ENCODE results near the gene SLC29A4. TPM values are rescaled to one million over a fixed set of nuclear protein-coding genes. Genes with fewer than 3 reads are reported as not detected.
"Not testable (repeated sequence)": the region's sequence is repeated elsewhere in the genome, so short reads cannot be mapped to it uniquely, and the experiment has no call there.

SLC29A4 gene
- total RNA-seq, 1 donor from 2014 or later, result 0.98 TPM

- H3K9me3 ChIP-seq, result no peaks in the 10 kb centered on the region
- TF ChIP-seq CTCF (IDR thresholded peaks at IDR 0.05), result no peak
- ATAC-seq (no peak), DNase-seq (no peak)
- intact Hi-C loops (cut with DNase I), result no loop called here
- no peak overlapping the region for H3K27ac ChIP-seq
- H3K4me3 ChIP-seq, result no peak overlapping the region
- no peaks in the 10 kb centered on the region for H3K27me3 ChIP-seq
- no peaks in the 10 kb centered on the region for H3K36me3 ChIP-seq
- H3K4me1 ChIP-seq, result no peaks in the 10 kb centered on the region
Observed at GRCh38 chr7:5291301-5291700, 8.6 kb downstream of the SLC29A4 start.

DNA sequence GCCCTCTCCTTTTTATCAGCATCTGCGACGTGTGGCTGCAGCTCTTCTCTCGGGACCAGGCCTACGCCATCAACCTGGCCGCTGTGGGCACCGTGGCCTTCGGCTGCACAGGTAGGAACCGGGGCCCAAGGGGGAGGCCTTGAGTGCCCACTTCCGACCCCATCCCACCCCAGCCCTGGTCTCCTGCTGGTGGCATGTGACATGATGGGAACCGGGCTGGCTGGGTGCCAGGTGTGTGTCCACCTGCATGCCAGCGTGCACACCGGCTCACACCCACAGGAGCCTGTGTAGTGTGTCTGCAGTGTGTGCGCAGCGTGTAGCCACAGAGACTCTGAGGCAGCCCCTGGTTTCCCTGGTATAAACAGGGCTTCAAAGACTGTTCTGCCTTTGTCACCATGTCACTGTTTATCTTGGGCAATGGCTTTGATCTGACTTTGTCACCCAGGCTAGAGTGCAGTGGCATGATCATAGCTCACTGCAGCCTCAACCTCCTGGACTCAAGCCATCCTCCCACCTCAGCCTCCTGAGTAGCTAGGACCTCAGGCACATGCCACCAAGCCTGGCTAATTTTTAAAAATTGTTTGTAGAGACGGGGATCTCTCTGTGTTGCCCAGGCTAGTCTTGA lies 9.1 kb downstream of the SLC29A4 start:
- DNase-seq, result not testable (repeated sequence)

GRCh38 chr7:5294169-5294987 lies 11.6 kb downstream of the SLC29A4 start:
- Histone ChIP-seq H3K9me3 (no peaks in the 10 kb centered on the region), H3K4me1 (no peaks in the 10 kb centered on the region), H3K36me3 (no peaks in the 10 kb centered on the region), H3K27me3 (no peaks in the 10 kb centered on the region), H3K27ac (no peak overlapping the region), H3K4me3 (no peak overlapping the region)
- DNase-seq, result no peak
- TF ChIP-seq CTCF (IDR thresholded peaks at IDR 0.05), result no peak
- ATAC-seq, result no peak
- intact Hi-C loops (cut with DNase I), result no loop called here

More for the DNA sequence above, 9.1 kb downstream of the SLC29A4 start:
- ATAC-seq; H3K9me3 ChIP-seq; H3K27me3 ChIP-seq; H3K4me1 ChIP-seq; H3K4me3 ChIP-seq; intact Hi-C loops (cut with DNase I); H3K36me3 ChIP-seq; H3K27ac ChIP-seq: not testable (repeated sequence)

DNA sequence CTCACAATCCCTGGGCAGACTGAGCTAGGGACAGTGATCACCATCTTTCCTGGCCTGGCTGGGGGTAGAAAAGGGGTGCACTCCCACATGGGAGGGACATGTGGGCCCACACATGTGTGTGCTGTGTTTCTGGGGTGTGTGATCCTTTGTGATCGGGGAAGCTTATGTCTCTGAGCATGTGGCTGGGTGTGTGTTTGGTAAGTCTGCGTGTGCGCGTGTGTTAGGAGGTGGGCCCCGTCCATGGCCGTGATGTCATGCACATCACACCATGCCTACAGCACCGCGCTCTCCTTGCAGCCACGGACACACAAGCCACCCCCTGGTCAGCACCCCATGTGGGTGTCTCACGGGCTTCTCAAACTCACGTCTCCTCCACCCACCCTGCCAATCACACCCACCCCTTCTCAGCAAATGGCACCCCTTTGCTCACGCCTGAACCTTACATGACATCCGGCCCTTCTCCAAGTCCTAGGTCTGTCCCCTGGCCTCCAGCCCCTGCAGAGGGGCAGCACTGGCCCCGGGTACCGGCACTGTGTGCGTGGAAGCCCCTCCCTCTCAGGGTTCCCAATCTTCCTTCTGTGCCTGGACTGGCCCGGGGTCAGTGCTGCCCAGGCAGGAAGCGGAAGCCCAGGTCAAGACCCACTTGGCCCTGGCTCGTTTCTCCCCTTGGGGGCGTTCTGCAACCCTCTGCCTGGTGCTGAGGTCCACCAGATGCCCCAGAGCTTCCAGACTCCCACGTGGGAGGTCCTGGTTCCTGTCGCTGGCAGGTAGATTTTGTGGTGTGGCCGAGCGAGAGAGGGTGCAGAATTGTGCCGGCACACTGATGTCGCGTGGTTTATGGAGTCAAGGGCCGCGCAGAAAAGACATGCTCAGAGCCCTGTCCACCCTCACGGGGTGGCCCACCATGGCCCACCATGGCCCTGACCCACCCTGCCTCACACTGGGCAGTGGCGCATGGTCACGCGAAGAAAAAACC lies 12.6 kb downstream of the SLC29A4 start:
- Histone ChIP-seq H3K27me3 (no peaks in the 10 kb centered on the region), H3K4me3 (no peak overlapping the region), H3K9me3 (no peaks in the 10 kb centered on the region), H3K27ac (no peak overlapping the region), H3K4me1 (no peaks in the 10 kb centered on the region), H3K36me3 (no peaks in the 10 kb centered on the region)
- DNase-seq, result no peak
- no peak for TF ChIP-seq CTCF (IDR thresholded peaks at IDR 0.05)
- intact Hi-C loops (cut with DNase I), result no loop called here
- no peak for ATAC-seq

- Histone ChIP-seq H3K4me1 (no peaks in the 10 kb centered on the region), H3K36me3 (no peaks in the 10 kb centered on the region), H3K27me3 (no peaks in the 10 kb centered on the region), H3K4me3 (no peak overlapping the region), H3K27ac (no peak overlapping the region), H3K9me3 (no peaks in the 10 kb centered on the region)
- no peak for TF ChIP-seq CTCF (IDR thresholded peaks at IDR 0.05)
- ATAC-seq (no peak), DNase-seq (no peak)
- intact Hi-C loops (cut with DNase I), result no loop called here
Observed at GRCh38 chr7:5296015-5296610, 13.4 kb downstream of the SLC29A4 start.

Data from upper lobe of right lung (tissue), 1 donor.